Measurements from ENCODE around the gene XYLT1.
"Not testable (repeated sequence)": the region's sequence is repeated elsewhere in the genome, so short reads cannot be mapped to it uniquely, and the experiment has no call there.

Gene XYLT1
- total RNA-seq: 67.9 to 94.9 reads per million in 2 donors

DNA sequence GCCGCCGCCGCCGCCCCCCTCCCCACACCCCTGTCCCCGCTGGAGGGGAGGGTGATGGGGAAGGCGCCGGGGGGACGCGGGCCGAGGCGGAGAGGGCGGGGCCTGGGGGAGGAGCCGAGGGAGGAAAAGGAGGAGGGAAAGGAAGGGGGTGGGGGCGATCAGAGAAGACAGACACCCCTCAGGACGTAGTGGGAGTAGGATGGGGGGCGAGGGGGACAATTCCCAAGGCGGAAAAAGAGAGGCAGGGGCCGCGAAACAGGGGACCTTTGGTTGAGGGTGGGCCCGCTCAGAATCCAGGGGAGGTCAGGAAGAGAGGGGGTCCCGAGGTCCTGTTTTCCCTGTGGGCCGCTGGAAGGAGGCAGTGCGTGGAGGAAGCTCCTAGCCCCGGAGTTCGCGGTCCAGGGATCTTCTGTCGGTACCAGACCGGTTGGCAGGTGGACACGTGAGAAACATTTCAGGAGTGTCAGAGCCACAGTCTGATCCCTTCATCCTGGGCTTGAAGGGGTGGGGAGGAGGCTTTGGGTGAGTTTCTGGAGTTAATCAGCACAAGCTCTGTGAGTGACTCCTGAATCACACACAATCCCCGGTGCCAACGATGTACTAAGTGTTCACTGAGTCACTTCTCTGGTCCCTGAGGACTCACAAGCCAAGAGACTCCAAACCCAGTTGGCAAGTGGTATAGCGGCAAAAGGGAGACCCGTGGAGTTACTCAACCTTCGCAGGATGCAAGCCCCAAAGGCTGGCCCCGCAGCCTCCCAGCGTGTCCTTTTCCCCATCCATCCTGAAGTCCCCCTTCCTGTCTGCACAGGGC, at the start of gene XYLT1:
Gene XYLT1 (minus strand): TSS at position 53 of the 811 bp plus-strand sequence. CDS start 164 bp downstream, outside the sequence.
- DNase-seq: peak; percentile 22

GRCh38 chr16:17520111-17520510, 49.4 kb upstream of the XYLT1 start:
- no peak for DNase-seq

DNA sequence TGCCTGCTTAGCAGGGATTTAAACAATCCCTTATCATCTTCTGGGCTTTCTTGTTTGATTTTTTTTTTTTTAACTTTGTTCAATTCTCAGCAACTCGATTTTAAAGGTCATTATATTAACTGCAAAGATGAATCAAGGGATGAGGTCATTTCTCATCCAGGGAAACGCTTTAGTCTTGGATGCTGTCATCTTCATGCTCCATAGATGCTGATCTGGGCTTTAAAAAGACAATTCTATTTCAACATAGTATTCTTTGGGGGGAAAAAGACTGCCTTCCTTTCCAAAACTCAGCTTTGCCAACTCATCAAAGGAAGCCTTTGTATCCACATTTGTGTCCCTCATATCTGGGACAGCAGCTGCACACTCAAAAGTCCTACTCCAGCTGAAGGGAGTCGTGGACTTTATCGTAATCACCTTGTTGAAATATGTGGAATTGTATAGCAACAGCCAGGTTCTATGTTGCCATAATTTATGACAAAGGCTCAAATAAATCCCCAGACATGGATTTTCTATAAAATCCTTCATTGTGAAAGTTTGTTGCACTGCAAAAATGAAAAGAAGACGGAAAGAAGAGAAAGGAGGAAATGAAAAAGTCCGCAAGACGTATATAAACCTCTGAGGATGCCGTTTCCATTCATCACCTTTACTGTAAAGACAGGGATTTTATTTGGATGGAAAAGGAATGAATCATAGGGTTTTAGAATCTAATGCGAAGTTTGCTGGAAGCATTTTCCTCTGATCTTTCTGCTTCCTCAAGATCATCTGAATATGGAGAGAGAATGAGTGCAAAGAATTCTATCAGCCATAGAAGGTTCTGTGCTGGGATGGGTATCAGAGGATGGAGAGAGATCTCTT, 48.6 kb upstream of the XYLT1 start:
- DNase-seq: no peak

DNA sequence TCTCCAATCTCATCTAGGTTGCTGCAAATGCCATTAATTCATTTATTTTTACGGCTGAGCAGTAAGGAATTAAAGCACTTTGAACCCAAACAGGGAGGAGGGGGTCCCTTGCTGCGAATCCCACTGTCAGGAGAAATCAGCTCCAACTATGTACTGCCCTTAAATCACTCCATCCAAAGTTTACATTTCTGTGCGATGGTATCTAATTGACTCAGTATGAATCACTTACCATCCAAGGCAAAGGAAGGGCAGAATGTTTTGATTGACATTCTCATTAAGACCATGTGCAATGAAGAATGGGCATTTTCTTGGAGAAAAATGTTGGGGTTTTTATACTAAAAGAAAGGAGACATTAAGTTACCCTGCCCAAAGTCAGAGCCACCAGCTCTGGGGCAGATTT, 47.7 kb upstream of the XYLT1 start:
- no peak for DNase-seq

DNA sequence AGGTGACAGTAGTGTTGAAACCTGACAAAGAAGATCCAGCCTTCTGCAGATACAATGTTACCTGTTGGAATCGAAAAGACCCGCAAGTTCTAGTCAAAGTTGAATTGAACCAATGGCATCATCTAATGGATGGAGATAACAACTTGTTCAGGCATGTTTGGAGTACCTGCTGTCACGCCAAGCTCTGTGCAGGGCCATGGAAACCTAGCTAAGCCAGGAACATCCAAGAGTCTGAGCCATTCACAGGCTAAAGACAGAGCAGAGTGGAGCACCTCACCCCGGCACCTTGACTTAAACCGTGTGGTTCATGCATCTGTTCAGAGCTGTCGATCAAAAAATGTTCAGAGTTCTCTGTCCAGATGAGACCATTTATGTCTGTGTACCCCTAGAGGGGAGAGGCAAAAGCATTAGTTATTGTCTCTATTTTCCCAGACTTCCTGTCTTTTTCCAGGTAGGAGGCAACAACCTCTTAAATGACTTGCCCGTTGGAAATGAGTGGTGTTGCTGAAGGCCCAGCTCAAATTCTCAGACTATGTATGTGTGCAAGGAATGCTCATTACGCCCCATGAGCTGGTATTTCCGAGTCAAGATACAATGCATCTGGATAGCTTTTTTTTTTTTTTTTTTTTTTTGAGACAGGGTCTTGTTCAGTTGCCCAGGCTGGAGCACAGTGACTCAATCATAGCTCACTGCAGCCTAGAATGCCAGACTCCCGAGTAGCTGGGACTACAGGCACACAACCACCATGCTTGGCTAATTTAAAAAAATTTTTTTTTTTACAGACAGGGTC, 44.9 kb upstream of the XYLT1 start:
- DNase-seq: no peak

GRCh38 chr16:17512636-17513220, 42.0 kb upstream of the XYLT1 start:
- DNase-seq: no peak

DNA sequence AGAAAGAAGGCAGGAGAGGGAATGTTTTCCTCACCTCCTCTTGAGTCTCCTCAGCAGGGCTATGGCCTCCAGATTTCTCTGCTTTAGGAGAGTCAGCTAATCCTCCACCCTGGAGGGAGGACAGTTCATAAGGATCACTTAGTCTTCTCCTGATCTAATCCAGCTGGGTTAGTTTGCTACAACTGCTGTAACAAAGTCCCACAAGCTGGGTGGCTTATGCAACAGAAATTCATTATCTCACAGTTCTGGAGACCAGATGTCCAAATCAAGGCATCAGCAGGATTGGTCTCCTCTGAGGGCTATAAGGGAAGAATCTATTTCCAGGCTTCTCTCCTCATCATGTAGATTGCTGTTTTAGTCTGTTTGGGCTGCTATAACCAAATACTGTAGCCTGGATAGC, 40.6 kb upstream of the XYLT1 start:
- DNase-seq: no peak

DNA sequence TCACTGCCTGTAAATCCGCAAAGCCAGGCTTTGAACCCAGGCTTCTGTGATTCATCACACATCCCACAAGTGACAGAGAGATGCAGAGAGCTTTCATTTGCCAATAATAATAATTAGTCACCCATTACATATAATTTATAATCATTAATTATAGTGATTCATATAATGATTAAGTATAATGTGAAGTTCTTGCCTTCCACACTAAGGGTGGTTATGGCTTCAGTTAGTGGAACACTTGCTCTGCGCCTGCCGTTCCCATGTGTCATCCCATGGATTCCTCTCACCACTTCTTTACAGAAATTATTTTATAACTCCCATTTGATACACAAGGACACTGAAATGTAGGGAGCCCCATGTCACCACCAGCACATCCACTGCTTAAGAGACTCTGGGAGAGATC, 39.8 kb upstream of the XYLT1 start:
- no peak for DNase-seq

GRCh38 chr16:17509194-17509593, 38.4 kb upstream of the XYLT1 start:
- no peak for DNase-seq

DNA sequence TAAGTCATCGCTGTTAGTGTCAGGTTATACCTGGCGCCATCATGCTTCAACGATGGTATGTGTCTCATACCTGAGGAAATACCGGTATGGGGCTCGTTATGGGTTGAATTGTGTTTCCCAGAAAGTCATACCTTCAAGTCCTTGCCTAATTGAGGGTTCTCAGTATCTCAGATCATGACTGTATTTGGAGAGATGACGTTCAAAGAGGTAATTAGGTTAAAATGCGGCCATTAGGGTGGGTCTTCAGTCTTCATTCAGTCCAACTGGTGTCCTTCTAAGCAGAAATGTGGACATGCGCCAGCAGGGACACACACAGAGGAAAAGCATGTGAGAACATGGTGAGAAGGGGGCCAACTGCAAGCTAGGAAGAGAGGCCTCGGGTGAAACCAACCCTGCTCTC, 37.5 kb upstream of the XYLT1 start:
- no peak for DNase-seq

DNA sequence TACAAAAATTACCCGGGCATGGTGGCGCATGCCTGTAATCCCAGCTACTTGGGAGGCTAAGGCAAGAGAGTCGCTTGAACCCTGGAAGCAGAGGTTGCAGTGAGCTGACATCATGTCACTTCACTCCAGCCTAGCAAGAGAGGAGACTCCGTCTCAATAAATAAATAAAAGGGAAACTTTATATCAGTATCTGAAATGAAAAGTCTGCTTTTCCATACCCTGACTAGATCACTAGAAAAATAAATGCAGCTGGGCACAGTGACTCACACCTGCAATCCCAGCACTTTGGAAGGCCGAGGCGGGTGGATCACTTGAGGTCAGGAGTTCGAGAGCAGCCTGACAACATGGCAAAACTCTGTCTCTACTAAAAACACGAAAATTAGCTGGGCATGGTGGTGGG, 36.8 kb upstream of the XYLT1 start:
- DNase-seq: not testable (repeated sequence)

DNA sequence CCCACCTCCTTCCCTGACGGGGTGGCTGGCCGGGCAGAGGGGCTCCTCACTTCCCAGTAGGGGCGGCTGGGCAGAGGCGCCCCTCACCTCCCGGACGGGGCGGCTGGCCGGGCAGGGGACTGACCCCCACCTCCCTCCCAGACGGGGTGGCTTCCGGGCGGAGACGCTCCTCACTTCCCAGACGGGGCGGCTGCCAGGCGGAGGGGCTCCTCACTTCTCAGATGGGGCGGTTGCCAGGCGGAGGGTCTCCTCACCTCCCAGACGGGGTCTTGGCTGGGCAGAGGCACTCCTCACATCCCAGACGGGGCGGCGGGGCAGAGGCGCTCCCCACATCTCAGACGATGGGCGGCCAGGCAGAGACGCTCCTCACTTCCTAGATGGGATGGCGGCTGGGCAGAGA, 35.1 kb upstream of the XYLT1 start:
- DNase-seq: not testable (repeated sequence)

- no peak for DNase-seq
These were observed 33.3 kb upstream of the XYLT1 start for GRCh38 chr16:17504050-17504449.

DNA sequence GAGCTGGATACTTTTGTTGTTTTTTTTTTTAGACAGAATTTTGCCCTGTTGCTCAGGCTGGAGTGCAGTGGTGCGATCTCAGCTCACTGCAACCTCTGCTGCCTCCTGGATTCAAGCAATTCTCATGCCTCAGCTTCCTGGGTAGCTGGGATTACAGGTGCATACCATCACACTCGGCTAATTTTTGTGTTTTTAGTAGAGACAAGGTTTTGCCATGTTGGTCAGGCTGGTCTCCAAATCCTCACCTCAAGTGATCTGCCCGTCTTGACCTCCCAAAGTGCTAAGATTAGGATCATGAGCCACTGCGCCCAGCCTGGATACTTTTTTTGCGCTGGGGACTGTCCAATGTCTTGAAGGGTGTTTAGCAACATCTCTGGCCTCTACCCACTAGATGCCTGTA, 32.6 kb upstream of the XYLT1 start:
- DNase-seq: no peak

DNA sequence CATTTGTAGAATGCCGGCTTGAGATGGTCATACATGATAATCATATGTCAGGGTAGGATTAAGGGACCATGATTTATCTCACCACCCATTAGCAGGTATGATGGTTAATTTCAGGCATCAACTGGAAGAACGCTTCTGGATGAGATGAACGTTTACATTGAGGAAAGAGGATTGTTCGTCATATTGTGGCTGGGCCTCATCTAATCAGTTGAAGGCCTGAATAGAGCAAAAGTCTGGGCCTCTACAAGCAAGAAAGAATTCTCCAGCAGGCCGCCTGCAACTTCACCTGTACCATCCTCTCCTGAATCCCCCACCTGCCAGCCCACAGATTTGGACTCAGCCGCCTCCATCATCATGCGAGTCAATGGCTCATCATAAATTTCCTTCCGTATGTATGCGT, 30.6 kb upstream of the XYLT1 start:
- no peak for DNase-seq

- DNase-seq: no peak
These were observed 28.6 kb upstream of the XYLT1 start for GRCh38 chr16:17499223-17499902.

GRCh38 chr16:17497648-17498047, 26.9 kb upstream of the XYLT1 start:
- DNase-seq: no peak

GRCh38 chr16:17496891-17497290, 26.1 kb upstream of the XYLT1 start:
- DNase-seq: no peak

- DNase-seq: no peak
These were observed 22.3 kb upstream of the XYLT1 start for GRCh38 chr16:17493012-17493411.

DNA sequence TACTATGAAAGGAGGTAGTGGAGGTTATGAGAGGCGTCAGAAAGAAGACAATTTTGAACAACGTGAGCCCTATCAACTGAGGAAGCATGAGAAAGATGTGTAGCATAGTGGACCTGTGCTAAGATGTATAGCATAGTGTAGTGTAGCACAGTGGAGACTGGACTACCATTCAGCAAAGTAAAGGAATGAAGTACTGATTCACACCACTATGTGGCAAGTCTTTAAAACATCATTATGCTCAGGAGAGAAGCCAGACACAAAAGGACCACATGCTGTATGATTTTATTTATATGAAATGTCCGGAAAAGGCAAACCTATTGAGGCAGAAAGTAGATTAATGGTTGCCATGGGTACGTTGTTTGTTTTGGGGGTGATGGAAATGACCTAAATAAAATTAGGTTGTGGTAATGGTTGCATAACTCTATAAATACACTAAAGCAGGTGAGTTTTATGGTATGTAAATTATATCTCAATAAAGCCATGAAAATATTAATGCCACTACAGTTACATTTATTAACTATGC, 20.4 kb upstream of the XYLT1 start:
- DNase-seq: no peak

DNA sequence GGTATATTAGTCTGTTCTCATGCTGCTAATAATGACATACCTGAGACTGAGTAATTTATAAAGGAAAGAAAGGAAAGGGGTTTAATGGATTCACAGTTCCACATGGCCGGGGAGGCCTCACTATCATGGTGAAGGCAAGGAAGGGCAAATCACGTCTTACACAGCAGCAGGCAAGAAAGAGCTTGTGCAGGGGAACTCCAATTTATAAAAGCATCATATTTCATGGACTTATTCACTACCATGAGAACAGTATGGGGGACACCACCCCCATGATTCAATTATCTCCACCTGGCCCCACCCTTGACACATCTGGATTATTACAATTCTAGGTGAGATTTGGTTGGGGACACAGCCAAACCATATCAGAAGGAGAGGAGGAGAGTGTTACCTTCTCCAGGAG, 17.7 kb upstream of the XYLT1 start:
- no peak for DNase-seq

- DNase-seq: no peak
These were observed 12.6 kb upstream of the XYLT1 start for GRCh38 chr16:17483351-17483750.

All from activated gamma-delta T cell (primary cell).